ENCODE results near the gene UGP2.
"Not testable (repeated sequence)": the region's sequence is repeated elsewhere in the genome, so short reads cannot be mapped to it uniquely, and the experiment has no call there.

Gene UGP2
- total RNA-seq = 49.6 to 95.0 reads per million in 2 donors

DNA sequence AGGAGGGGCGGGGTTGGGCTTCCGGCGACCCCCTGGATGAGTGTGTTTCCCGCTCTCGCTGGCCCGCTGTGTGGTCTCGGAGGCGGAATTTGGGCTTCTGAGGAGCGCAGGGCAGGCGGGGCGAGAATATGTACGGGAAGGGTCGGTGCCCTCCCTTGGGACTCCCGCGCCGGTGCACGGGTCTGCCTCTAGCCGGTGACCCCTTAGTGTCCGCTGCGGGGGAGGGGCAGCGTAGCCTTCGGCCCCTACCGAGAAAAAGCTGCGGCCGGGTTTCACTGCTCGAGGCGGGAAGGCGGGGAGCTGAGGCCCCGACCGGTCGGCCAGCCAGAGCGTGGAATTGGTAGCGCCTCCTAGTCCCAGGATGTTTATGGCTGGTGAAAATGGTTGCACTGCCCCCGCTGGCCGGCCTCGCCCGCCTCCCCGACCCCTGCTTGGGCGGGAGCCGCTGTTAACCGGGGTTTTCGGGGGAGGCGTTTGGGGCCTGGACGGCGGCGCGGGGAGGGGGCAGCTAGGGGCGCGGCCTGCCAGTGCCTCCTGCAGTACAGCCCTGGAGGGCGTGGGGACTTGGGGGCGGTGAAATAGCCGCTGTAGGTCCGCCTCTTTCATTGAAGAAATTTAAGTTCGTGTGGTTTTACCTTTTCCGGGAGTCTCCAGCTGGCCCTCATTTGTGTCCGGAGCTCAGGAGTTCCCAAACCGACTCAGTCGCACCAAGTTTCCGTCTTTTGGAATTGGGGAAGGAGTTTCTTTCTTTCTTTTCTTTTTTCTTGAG, at the start of gene UGP2:
TSS of gene UGP2 (plus strand) at position 643 of the 769 bp plus-strand sequence. CDS start 290 bp downstream, outside the sequence.
- peak; percentile 67 to 97 (median 74) for DNase-seq

DNA sequence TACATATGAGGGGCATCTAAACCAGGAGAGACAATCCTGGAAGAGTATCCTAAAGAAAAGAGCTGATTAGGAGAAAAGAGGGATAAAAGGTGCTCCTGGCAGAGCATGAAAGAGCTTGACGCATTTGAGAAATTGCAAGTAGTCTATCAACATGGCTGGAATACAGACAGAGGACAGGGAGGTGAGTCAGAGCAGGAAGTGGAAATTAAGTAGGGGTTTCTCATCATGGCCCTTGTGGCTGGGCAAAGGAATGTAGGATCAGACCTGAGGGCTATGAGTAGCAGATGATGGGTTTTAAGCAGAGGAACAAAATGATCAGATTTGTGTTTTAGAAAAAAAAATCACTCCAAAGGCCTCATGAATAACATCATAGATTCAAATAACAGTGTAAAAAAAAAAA, 49.2 kb upstream of the UGP2 start:
- DNase-seq = peak in 1 of 5 experiments; percentile 4

DNA sequence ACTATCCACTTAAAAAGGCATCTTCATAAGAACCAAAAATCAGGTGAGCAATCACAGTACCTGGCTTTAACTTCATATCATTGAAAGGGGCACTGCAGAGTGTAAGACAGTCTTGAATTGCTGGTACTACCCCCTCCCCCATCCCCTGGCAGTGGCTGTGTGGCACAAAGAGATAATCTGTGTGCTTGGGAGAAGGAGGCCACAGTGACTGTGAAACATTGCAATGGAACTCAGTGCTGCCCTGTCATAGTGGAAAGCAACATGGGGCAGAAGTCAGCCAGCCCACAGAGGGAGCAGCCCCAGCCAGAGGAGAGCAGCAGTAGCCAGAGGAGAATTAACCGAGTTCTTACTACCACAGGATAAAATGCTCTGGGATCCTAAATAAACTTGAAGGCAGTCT, 45.3 kb upstream of the UGP2 start:
- no peak for DNase-seq

DNA sequence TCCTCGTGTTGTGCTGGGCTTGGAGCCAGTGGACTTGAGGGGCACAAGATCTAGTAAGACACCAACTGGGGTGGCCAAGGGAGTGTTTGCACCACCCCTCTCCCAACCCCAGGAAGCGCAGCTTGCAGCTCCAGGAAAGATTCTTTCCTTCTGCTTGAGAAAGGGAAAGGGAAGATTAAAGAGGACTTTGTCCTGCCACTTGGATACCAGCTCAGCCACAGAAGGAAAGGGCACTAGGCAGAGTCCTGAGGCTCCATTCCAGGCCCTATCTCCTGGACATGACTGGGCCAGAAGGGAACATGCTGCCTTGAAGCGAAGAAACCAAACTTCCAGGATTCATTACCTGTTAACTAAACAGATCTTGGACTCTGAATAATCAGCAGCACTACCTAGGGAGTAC, 44.9 kb upstream of the UGP2 start:
- DNase-seq = no peak

DNA sequence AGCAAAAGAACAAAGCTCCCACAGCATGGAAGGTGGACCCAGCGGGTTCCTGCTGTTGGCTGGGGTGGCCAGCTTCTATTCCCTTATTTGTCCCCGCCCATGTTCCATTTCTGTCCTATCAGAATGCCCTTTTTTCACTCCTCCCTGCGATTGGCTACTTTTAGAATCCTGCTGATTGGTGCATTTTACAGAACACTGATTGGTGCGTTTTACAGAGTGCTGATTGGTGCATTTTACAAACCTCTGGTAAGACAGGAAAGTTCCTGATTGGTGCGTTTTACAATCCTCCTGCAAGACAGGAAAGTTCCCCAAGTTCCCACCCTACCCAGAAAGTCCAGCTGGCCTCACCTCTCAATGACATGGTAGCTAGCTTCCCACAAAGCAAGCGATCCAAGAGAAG, 40.2 kb upstream of the UGP2 start:
- no peak for DNase-seq

DNA sequence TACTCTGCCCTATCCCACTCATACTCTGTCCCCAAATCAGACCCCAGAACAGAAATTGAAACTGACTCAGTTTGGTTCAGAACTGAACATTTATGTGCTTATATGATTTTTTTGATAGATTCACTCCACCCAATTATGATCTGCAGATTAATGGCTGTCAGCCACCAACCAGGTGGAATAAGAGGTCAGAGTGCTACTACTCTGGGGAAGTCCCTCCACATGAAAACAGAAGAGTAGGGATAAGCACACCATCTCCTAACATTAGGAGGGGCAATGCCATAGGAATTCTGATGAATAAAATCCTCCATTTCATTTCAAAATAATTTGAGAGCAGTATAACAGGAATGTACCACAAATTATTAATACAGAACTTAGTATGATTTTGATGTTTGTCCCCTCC, 36.3 kb upstream of the UGP2 start:
- no peak for DNase-seq

DNA sequence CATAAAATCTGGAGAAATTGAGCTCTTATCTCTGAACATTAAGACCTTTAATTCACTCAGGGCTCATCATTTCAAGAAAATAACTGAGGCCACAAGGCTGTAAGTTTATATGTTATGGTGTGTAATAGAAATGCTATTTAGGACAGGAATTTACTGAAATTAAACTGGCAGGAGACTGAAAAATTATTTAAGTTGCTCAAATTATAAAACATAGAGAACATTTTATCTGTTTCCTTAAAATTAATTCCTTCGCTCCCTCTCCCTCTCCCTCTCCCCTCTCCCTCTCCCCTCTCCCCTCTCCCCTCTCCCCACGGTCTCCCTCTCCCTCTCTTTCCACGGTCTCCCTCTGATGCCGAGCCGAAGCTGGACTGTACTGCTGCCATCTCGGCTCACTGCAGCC, 33.7 kb upstream of the UGP2 start:
- DNase-seq = not testable (repeated sequence)

DNA sequence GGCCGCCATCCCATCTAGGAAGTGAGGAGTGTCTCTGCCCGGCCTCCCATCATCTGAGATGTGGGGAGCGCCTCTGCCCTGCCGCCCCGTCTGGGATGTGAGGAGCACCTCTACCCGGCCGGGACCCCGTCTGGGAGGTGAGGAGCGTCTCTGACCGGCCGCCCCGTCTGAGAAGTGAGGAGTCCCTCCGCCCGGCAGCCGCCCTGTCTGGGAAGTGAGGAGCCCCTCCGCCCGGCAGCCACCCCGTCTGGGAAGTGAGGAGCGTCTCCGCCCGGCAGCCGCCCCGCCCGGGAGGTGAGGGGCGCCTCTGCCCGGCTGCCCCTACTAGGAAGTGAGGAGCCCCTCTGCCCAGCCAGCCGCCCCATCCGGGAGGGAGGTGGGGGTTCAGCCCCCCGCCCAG, 32.8 kb upstream of the UGP2 start:
- not testable (repeated sequence) for DNase-seq

DNA sequence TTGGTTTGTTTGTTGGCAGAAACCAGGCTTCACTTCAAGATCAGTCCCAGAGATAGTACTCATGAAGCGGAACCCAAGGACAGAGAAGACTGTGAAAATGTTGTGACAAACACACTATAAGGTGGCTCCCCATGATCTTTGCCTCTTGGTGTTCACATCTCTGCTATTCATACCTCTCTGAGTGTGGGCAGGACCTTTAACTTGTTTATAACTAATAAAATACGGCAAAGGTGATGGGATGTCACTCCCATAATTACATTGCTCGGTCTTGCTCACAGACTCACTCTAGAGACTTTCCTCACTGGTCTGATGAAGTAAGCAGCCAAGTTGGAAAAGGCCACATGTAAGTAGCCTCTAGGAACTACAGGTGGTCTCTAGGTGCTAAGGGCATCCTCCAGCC, 30.6 kb upstream of the UGP2 start:
- no peak for DNase-seq

DNA sequence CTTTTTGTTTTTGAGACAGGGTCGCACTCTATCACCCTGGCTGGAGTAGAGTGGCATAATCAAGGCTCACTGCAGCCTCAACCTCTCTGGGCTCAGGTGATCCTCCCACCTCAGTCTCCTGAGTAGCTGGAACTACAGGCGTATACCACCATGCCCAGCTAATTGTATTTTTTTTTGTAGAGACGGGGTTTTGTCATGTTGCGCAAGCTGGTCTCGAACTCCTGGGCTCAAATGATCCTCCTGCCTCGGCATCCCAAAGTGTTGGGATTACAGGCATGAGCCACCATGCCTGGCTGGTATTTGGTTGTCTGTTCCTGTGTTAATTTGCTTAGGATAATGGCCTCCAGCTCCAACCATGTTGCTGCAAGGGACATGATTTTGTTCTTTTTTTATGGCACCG, 29.8 kb upstream of the UGP2 start:
- not testable (repeated sequence) for DNase-seq

DNA sequence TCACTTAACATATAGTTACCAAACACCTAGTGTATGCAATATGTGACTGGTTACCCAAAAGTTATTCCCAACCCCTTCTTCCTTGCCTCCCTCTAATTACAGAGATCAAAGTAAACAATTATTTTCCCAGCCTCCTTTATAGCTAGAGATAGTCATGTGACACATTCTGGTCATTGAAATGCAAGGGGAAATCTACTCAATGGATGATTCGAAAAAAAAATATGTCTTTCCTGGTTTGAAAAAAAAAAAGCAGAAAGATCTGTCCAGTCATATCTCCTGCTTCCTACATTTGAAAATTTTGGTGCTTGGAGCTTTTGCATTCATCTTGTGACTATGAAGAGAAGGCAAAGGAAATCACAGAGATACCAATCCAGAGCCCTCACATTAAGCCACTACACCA, 27.6 kb upstream of the UGP2 start:
- DNase-seq = no peak

DNA sequence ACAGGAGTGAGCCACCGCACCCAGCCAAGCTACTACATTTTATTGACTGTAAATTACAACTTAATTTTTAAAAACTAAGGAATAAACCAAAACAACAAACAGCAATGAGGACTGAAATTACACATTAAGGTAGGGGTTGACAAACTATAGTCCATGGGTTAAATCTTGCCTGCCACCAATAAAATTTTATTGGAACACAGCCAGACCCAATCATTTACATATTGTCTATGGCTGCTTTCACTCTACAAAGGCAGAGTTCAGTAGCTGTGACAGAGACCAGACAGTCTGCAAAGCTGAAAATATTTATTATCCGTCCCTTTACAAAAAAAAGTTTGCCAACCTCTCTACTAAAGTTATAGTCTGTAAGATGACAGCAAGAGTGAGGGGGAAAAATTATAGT, 24.3 kb upstream of the UGP2 start:
- no peak for DNase-seq

DNA sequence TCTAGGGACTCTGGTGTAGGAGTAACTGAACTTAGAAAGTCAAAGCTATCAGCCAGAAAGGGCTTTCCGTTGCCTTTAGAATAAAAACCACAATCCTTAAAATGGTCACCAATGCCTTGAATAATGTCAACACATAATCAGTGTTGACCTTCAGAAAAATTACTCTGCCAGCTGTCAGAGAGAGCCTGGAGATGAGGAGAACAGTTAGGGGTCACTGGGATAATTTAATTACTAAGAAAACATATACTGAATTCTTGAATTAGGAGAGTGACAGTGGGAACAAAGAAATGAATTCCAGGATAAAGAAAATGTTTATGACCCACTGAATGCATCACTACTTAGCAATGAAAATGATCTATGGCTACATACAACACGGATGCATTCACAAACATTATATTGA, 23.4 kb upstream of the UGP2 start:
- no peak for DNase-seq

DNA sequence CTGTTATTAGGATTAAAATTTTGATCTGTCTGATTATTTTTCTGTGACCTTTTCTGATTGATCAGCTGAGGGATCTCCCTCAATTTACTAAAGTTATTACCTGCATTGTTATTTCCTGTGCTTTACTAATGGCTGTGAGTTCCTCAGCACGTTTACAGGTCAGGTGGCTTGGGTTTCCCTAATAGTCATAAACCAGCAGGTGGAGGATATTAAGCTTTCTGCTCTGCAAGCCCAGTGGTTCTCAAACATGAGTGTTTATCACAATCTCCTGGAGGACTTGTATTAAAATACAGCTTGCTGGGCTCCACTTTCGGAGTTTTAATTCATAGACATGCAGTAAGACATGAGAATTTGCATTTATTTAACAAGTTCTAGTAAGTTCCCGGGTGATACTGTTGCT, 22.4 kb upstream of the UGP2 start:
- DNase-seq = no peak

DNA sequence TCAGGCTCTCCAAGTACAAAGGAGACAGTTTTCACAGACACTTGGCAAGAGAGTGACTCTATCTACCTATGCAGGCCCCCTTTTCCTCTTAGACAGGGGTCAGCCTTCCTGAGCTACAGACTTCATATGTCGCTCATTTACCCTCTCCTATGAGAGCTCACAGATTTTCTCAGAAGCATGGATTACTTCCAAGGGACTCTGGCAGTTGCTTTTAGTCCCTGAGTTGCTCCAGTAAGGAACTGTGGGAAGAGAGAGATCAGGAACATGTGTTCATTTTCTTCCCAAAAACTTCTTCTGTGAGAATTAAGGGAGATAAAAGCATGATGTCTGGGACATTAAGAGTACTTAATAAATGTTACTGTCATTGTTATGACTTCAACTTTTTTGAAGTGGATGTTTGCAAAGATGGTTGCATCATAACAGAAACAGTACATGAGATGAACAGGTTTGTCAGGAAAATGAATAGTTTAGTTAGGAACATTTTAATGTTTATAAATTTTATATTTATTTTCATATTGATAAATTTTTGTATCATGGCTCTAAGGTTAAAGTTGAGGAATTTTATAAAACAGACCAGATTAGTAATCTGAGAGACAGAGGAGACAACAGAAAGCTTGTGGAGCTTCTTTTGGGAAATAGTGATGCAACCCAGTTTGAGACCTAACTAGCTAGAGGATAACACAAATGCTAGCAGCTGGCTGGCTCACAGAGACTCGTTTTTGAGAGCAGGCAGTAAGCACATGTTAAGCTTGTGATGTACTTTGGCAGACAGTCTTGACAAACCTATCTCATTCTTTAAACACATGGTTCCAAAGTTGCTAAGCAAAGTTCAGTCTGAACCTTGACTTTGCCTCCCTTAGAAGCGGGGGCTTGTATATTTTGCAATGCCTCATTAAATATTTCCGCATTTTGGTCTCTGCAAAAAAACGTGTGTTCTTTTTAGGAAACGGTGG, 21.7 kb upstream of the UGP2 start:
- no peak for DNase-seq

DNA sequence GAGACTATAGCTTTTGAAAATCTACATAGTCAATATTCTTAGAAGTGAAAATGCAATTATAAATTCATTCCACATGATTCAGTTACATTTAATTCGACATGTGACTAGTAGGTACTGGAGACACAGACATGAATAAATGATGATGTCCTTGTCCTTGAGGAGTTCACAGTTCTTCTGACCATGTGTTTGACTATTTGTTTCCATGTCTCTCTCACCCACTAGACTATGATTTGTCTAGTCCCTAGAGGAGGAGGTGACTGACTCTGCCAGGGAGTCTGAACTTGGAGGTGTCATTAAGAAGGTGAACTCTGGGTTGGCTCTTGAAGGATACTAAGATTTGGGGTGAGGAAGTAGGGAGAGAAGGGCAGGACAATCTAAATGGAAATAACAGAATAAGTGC, 20.7 kb upstream of the UGP2 start:
- no peak for DNase-seq

DNA sequence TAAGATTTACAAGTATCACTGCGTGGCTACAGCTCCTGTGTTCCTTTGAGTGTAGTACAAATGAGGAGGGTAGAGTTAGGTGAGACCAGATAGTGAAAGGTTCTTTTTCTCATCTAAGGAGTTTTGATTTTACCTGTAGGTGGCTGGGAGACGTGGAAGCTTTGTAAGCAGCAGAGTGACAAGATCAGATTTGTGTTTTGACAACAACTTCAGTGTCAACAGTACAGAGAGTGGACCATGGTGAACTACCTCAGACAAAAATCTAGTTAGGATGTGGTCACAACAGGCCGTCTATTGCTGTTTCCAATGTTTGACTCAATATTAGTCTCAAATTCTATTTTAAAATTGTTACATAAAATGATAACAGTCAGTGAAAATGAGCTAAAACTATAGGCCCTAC, 20.3 kb upstream of the UGP2 start:
- DNase-seq = peak in 1 of 5 experiments; percentile 18

DNA sequence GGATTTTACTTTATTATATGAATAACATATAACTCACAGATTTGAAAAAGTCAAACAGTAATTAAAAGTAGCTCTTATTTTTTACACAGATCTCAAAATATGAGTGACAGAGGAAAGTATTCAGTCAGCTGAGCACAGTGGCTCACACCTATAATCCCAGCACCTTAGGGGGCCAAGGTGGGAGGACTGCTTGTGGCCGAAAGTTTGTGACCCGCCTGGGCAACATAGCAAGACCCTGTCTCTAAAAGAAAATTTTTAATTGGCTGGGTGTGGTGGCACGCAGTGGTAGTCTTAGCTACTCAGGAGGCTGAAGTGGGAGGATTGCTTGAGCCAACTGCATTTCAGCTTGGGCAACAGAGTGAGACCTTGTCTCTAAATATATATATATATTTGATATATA, 19.2 kb upstream of the UGP2 start:
- DNase-seq = no peak

DNA sequence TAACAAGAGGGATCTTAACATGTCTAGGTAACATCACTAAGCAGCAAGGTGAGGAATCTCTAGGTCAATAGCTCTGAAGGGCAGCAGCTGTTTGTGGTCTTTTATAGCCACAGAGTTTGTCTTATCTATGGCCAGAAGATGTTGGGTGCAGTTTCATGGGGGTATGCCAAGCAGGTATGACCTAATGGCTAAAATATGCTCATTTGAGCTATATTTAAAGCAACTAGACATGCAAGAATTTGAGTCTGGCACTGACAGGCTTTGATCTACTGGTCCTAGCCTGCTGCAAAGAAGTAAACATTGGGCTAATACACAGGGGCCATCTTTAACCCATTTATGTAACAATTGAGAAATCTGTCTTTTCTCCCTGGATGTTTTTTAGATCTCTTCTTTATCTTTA, 13.9 kb upstream of the UGP2 start:
- DNase-seq = no peak

DNA sequence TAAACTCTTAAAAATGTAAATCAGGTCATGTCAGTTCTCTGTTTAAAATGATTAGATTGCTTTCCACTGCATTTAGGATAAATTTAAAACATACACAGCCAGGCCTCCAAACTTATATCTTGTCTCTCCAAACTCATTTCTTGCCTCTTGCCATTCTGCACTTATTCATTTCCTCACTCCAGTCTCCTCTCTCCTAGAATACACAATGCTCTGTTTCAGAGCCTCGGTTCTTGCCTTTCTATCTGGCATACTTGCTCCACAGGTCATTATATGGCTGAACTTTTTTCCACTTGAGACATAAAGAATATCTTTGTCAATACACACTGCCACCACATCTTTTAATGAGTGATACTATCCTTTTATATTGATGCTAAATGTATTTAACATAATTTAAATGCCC, 10.5 kb upstream of the UGP2 start:
- DNase-seq = no peak

DNA sequence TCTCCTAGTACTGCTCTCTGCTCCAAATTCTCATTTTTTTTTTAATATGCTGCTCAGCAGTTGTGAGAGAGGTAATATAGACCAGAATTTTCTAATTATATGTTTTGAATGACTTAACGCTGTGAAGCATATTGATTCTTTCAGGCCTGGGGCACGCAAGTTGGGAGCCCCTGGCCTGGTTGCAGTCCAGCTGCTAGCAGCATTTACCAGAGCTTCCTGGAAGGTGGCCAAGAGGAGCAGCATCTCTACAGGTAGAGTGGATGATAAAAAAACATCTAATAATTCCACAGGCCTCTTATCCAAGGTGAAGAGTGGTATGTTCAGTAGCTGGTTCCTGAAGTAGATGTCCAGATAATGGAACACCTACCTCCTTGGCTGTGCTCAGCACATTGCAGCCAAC, 7.3 kb upstream of the UGP2 start:
- no peak for DNase-seq

DNA sequence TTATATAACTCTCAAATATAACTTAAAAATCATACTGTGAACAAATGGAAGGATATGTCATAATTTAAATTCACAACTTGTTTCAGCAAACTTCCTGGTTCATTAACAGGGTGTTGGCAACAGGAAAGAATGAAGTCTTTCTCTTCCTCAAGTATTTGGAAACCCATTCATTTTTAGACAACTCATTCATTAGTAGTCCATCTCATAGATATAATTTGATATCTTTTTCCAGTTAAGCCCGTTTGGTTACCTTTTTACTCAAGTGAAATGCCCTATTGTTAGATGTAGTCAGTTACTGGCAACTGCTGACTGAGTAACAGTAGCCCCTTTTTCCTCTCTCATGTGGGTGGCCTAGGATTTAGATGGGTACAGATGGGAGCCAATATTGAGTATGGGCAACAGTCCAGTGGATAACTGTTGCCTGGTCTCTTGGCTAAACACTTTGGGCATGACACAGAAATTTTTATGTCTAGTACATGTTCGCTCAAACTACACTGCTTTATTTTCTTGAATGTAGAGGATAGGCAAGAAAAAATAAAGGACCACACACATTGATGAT, 4.6 kb upstream of the UGP2 start:
- no peak for DNase-seq

DNA sequence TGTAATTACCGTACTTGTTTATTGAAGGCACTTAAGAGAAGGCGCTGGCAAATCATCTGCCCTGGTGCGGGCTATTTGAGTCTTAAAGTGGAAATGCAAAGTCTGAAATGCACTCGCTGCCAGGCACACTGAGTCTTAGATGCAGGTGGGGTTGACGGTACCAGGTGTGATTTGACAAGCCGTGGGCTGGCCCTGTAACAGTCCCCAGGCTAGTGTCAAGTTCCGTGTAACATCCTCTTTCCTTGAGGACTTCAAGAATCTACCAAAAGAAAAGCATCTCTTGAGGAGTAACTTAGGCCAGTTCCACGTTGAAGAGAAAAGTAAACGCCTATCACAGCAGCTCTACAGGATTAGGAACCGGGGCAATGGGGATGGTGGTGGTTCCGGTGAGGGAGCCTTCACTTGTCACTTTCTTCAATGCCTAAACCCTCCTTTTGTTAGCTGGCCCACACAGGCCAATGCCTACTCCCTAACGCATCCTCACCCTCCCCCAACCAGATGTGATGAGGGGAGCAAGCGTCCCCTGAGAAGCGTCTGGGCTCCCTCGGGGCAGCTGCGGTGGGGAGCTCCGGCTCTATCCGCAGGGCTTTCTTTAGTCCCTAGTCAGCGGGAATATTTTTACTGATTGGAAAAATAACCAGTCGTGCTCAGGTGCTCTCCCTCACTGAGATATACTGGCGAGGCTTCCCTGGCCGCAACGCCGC, 1.5 kb upstream of the UGP2 start:
- peak in 1 of 5 experiments; percentile 43 for DNase-seq
